Measurements from ENCODE around the gene LENG1.

GRCh38 chr19:54168174-54168917 is 8.8 kb upstream of the LENG1 start:
- TF ChIP-seq CTBP1 (IDR thresholded peaks at IDR 0.05; ENCODE audit: borderline replicate concordance) (no peak), FOXM1 (IDR thresholded peaks at IDR 0.05; ENCODE audit: borderline replicate concordance) (no peak), PKNOX1 (IDR thresholded peaks at IDR 0.05) (no peak), SP1 (IDR thresholded peaks at IDR 0.05) (no peak), BHLHE40 (IDR thresholded peaks at IDR 0.05; ENCODE audit: borderline replicate concordance) (no peak), ZNF384 (IDR thresholded peaks at IDR 0.05) (no peak), NFRKB (IDR thresholded peaks at IDR 0.05) (no peak), LEF1 (IDR thresholded peaks at IDR 0.05; ENCODE audit: borderline replicate concordance) (no peak)

Measured in HEK293T (cell line).